K562 (cell line): Measurements from ENCODE around the gene ERBB4.

Experiments
- CEBPG ChIP-seq, 3 experiments: fragments of 200-800 bp in 1 of 3; sonication (Bioruptor generic) in 1 of 3; sonication (generic) in 1 of 3; formaldehyde crosslinking in 1 of 3; IDR thresholded peaks in 2 of 3; conservative IDR thresholded peaks in 1 of 3; 2 replicates each; pipeline versions ENCODE4 v1.6.1 to v1.8.0; 2016 to 2022; ENCODE audit warnings: missing compliant biosample characterization in 2 of 3, missing genetic modification characterization in 2 of 3, mild to moderate bottlenecking in 1 of 3, missing genetic modification reagents in 1 of 3
- TAF1 ChIP-seq: IDR thresholded peaks from 2 replicates; pipeline ENCODE4 v1.6.1; 2011; ENCODE audit warnings: mild to moderate bottlenecking, low read length, moderate library complexity; ENCODE audit not compliant: insufficient read depth, control insufficient read depth, severe bottlenecking; ENCODE audit errors: extremely low read depth

- TF ChIP-seq CEBPG (CRISPR knock-in tag; IDR thresholded peaks at IDR 0.05) (no peak), CEBPG (tag; conservative IDR thresholded peaks at IDR 0.05 in 1 of 2, IDR thresholded peaks at IDR 0.05 in 1 of 2) (no peak), TAF1 (no peak)
Observed at GRCh38 chr2:211367711-211368110, 1170.9 kb downstream of the ERBB4 start.
